GM19468 (cell line): ENCODE measurements around the gene RAB40C.
"Not testable (repeated sequence)": the region's sequence is repeated elsewhere in the genome, so short reads cannot be mapped to it uniquely, and the experiment has no call there.

Source experiments
- ATAC-seq: cut with Tn5 transposase; IDR thresholded peaks from one replicate; pipeline ENCODE4 v1.9.1; 2021; ENCODE audit warnings: mild to moderate bottlenecking, moderate library complexity, moderate number of reproducible peaks; ENCODE audit not compliant: unreplicated experiment; ENCODE audit errors: extremely low read depth

RAB40C gene

DNA sequence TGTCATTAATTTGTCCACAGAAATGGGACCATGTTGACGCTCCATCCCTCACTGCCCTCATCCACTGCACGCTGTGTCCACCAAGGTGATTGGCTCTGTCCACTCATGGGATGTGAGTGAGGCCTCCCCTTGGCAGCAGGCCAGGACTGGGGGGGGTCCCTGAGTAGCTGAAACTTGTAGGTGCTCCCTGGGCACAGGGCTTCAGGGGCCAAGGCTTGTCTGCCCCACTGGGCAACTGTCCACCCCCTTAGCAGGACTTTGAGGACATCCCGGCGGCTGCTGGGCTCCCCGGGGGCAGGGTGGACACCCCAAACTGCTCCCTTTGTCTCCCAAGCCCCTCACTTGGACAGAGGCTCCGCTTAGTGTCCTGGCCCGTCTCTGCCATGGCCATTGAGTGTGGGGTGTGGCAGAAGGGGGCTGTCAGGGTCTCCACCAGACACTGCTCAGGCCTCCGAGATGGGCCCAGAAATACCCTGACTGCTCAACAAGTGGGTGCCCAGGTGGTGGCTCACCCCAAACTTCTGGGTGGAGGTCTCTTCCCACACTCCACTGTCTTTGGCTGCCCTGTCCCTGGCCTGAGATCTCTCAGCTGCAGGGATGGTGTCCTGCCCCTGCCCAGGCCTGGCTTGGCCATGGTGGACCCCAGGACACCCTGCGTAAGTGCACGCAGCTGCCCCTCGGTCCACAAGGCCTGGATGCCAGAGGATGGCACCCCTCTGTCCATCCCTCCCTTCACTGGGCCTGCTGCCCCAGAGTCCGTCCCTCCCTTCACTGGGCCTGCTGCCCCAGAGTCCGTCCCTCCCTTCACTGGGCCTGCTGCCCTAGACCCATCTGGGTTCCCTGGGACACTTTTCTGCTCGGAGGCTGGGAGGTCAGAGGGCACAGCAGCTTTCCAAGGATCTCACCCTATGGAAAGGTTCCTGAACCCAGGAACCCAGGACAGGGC lies 2.9 kb upstream of the RAB40C start:
- ATAC-seq = no peak

DNA sequence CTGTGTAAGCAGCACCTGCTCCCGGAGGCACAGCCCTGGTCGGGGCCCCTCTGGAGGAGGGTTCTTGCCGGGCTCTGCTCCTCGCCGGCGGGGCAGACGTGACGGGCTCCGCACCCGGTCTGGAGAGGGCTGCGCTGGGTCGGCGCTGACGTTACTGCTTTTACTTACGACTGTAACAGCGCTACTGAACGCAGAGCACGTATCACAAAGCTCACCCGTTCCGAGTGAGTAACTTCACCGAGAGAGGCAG lies 1.3 kb upstream of the RAB40C start:
- ATAC-seq = no peak

DNA sequence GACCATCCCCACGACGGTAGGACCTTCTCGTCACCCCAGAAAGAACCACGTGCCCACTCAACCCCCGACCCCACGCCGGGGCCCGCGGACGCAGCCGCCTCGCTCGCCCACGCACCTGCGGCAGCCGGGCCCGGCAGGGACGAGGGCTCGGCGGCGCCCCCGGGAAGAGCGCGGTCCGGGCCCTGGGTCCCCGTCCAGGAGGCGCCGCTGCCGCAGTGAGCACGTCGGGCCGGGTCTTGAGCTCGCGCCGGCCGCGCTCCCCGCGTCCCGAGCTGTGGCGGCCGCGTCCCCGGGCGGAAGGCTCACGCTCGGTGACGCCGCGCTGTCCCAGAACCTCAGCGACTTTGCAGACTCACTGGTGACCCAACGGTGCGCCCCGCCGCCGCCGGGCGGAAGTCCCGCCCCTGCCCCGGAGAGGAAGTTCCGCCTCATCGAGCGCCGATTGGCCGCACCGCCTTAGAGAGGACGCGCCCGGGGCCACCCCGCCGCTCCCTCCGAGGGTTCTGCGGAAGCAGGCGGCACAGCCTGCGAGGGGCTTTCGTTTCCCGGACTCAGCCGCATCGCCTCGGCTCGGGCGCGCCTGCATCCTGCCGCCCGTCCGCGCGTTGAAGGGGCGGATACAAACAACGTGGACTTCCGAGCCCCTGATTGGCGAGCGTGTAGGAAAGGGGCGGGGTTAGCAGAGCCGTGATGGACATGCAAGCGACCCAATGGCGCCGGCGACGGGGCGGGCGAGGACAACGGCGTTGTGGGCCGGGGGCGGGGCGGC lies 793 bp upstream of the RAB40C start:
- ATAC-seq = peak; percentile 34

DNA sequence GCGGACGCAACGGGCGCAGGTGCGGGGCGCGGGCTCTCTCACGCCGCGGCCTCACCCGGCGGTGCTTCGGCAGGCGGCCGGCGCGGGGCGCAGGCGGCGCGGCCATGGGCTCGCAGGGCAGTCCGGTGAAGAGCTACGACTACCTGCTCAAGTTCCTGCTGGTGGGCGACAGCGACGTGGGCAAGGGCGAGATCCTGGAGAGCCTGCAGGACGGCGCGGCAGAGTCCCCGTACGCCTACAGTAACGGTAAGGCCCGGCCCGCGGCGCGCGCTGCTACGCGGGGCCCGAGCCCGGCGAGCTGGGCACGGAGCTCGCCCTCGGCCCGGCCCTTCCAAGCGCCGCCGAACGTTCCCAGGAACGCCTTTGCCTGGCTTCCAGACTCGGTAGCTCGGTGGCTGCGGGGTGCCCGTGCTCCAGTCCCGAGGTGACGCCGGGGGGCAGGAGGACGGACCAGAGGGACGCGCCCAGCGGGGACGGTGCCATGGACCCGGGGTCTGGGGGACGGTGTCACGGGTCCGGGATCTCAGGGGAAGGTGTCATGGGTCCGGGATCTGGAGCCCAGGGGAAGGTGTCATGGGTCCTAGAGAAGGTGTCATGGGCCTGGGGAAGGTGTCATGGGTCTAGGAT lies 435 bp downstream of the RAB40C start:
- no peak for ATAC-seq

DNA sequence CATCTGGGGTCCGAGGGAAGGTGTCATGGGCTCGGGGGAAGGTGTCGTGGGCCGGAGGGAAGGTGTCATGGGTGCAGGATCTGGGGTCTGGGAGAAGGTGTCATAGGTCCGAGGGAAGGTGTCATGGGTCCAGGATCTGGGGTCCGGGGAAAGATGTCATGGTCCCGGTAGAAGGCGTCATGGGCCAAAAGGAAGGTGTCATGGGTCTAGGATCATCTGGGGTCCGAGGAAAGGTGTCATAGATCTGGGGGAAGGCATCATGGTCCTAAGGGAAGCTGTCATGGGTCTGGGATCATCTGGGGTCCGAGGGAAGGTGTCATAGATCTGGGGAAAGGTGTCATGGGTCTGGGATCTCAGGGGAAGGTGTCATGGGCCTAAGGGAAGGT lies 942 bp downstream of the RAB40C start:
- ATAC-seq = no peak

DNA sequence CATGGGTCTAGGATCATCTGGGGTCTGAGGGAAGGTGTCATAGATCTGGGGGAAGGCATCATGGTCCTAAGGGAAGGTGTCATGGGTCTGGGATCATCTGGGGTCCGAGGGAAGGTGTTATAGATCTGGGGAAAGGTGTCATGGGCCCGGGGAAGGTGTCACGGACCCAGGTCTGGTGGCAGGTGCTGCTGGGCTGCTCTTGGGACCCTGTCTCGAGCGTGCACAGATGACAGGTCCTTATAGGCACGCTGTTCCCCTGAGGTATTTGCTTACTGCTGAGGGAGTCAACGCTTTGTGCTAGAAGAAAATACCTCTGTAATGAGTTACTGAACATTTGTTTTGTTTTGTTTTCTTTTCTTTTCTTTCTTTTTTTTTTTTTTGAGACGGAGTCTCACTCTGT lies 1.4 kb downstream of the RAB40C start:
- ATAC-seq = no peak

DNA sequence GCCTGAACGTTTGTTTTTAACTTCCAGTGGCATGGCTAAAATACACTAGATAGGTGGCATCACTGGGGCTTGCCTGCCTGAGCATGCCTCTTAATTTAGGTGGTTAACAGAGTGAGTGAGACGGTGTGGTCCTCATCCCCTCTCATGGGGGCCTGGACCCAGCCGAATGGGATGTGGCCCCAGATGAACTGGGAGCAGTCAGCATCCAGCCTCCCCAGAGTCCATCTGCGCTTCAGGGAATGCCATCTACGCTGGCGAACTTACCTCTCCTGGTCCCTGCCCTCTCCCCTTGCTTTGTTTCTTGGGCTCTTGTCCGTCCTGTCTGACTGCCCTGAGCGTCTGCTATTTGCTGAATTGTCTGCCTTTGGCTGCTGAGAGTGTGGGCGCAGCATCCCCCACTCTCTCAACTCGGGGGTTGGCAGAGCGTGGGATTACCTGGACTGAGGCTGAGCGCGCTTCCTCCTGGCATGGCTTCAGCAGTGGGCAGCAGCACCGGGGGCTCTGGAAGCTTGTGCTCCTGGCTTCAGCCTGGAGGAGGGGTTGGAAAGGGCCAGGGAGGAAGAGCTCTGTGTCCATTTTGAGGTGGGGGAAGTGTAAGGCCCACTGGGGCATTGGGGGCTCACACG lies 2.1 kb downstream of the RAB40C start:
- ATAC-seq = no peak

DNA sequence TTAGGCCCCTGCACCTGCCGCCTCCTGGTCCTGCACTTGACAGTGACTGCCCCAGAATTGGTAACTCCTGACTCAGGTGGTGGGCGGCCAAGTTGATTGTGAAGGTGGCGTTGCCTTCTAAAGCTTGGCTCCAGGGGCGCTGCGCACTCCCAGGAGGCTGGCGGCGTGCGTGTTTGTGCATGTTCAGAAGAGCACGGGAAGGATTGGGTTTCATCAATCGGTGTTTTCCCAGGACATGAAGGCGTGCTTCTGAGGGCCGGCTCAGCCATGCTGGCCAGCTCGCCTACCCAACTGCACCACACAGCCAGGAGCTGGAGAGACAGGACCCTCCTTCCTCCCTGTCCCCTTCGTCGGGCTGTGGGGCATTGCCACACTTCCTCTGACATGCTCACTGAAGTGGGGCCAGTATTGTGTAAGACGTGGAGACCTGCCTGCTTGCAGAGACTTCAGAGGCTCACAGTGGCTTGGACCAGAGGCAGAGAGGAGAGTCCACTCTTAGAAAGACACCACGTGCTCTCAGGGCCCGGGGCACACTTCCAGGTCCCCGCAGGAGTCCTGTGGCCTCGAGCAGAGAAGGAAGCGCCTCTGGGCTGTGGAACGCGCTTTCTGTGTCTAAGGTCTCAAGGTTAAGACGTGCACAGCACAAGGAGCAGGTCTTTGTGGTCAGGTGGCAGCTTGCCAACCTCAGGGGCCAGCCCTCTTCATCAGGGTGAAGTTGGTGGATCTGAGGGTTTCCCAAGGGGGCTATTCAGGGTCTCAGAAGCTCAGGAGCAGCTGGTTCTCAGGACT lies 2.8 kb downstream of the RAB40C start:
- no peak for ATAC-seq

DNA sequence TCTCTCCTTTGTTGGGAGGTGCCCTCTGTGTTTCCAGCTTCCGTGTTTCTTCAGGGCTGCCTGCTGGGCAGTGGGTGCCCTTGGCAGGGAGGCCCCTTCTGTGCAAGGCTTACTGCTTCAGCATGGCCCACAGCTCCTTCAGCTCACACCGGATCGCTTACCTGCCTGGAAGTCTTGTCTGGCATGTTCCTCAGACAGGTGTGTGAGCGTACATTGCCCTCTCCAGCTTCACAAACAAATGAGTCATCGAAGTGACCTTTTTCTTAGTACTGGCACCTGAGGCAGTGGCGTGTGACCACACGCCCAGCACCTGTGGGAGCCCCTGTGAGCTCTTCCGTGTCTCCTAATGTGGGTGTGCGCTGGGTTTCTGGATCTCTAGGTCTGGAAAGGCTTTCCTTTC lies 3.5 kb downstream of the RAB40C start:
- ATAC-seq = no peak

DNA sequence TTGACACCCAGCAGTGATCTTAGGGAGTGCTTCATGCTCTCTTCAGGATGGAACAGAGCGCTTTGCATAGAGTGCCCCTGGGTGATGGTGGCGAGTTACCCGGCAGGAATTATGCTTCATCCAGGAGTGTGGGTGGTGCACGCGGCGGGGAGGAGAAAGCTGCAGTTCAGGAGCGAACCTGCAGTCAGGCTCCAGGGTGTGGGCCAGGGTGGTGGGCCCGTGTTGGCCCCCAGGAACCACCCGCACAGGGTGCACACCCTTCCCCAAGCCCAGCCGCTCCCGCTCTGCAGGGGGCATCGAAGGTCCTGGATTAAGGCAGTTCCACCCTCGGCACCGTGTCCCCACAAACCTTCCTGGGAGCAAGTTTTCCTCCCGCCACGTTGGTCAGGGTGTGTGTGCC lies 3.9 kb downstream of the RAB40C start:
- no peak for ATAC-seq

DNA sequence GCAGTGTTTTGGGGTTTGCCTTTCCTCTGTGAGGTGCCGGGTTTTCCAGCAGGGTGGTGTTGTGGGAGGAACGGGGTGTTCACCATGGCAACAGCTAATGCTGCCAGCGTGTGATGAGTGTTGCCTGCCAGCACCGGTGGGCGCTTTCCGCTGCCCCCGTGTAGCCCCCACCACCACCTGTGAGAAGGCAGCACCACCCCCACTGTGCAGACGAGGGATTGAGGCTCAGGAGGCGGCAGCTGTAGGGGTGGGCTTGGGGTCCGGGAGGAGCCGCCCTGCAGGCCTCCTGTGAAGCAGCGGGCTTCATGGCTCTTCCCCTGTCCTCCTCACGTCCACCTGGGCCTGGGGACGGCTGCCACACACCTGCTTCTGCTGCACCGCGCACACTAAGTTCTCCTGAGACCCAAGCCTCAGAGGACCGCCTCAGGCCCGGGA lies 5.2 kb downstream of the RAB40C start:
- ATAC-seq = no peak

DNA sequence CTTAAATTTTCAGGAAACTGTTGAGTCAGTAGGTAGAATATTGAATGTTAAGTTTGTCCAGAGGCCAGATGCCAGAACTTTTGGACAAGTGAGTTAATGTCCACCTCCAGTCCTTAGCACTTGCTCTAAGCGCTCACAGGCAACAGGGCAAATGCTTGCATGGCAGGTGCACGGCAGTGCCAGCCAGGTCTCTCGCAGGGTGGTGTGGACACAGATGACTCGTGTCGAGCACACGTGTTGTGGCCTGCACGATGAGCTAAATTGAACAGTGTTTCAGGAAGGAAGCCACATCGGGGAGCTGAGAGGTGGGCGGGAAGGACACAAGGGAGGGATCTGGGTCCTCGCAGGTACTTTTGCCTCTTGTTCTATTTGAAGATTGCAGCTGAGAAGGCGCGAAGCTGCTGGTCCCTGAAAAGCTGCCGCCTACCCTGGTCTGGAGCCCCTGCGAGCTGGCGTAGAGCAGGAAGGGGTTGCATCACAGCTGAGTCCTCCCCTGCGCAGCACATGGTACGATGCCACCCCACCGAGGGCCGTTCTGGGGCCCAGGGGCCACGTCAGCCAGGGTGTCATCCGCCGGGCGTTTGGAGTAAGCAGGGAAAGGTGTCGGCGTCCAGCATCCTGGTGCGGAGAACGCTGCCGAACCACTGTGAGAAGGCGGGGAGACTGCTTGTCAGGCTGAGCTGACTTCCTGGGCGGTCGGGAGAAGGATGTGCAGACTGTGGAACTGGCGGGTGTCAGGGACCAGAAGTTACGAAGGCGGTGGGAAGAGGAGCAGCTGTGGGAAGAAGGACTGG lies 6.3 kb downstream of the RAB40C start:
- no peak for ATAC-seq

DNA sequence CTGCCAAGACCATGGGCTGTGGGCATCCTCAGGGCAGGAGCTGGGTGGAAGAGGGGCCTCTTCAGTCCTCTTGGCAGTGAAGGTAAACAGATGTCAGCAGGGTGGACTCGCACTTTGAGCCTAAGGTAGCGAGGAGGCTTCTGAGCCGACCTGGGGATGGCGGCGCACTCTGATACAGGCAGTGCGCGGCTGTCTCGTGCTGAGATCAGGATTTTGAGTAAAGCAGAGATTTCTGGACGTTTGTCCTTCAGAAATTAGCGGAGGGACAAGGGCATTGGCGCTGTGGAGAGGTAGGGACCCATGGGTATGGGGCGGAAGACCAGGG lies 6.8 kb downstream of the RAB40C start:
- no peak for ATAC-seq

DNA sequence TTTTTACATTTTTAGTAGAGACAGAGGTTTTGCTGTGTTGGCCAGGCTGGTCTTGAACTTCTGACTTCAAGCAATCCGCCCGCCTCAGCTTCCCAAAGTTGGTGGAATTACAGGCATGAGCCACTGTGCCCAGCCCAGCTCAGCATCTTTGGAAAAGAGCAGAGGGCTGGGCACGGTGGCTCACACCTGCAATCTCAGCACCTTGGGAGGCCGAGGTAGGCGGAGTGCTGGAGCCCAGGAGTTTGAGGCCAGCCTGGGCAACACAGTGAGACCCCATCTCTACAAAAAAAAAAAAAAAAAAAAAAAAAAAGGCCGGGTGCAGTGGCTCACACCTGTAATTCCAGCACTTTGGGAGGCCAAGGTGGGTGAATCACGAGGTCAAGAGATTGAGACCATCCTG lies 7.8 kb downstream of the RAB40C start:
- not testable (repeated sequence) for ATAC-seq

DNA sequence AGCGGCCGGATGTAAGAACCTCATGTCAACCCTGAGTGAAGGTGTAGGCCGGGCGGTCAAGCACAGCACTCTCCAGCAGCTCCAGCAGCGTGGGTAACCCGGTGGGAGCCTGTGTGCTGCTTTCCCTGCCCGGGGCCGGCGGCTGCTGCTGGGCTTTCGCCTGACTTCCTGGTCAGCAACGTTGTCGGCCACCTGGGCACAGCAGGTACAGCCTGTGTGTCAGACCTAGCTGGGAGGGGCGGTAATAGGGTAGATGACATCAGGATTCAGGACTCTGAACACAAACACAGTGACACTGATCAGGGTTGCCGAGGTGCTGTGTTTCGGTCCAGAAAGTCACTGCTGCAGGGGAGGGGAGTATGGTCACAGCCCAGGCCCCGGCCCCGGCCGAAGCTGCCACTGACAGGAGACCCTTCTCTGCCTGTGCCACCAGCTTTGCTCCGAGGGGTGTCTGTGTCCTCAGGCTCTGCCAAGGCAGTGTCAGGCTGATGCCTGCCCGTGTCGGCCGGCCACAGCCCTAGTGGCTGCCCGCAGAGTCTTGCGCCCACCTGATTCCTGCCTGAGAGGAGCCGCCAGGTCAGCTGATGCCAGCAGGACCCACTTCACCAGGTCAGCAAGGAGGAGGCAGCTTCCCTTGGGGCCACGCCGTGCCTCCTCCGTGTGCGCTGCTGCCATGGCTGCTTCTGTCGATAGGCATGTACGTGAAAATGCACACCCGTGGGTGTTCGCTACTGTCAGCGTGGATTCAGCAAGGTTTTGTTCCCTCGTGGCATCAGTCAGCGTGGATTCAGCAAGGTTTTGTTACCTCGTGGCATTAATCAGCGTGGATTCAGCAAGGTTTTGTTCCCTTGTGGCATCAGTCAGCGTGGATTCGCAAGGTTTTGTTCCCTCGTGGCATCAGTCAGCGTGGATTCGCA lies 9.2 kb downstream of the RAB40C start:
- no peak for ATAC-seq

DNA sequence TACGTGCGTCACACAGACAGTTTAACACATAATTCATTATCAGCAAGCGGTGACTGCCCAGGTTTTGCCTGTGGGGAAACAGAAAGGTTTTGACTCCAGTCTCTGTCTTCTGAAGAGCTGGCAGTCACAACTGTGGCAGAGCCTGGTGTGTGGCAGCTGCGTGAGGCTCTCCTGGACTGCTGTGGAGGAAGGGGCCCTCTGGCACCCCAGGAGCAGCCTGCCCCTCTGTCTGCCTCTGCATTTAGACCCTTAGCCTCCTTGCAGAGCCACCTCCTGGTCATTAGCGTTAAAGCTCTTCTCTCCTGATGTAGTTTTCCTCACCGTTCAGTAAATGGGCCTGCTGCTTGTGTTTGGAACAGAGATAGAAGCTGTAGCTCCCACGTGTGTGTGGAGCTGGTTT lies 10.9 kb downstream of the RAB40C start:
- ATAC-seq = no peak

DNA sequence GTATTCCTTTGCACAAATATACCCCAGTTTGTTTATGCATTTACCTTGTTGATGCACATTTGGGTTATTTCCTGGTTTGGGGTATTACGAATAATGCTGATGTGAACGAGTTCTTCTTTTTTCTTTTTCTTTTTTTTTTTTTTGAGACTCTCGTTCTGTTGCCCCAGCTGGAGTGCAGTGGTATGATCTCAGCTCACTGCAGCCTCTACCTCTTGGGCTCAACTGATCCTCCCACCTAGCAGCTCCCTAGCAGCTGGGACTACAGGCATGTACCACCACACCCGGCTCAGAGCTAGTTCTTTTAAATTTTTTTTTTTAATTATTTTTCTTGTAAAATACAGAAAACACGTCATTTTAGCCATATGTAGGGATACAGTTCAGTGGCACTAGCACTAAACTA lies 14.1 kb downstream of the RAB40C start:
- ATAC-seq = no peak

DNA sequence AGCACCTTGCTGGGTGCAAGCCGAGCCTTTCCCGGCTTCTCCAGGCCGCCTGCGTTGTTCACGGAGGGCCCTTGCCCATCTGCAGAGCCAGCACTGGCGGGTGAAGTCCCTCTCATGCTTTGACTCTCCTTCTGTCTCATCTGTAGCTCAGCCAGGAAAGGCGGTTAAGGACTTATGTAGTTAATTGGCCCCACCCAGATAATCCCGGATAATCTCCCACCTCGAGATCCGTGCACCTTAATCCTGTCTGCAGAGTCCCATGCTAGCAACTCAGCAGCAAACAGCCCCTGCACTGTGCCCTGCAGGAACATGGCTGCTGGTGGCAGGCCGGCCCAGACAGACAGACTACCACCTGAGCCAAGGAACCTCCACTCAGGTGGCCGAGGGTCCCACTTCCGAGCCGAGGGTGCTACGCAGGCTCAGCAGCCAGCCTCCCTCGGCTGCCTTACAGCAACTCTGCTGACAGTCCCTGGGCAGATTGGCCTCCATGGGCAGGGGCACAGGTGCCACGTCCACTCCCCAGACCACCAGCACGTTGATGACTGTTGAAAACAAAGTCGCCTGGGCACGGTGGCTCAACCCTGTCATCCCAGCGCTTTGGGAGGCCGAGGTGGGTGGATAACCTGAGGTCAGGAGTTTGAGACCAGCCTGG lies 16.9 kb downstream of the RAB40C start:
- ATAC-seq = no peak
